ENCODE measurements around the gene PRDM5.
A peak's percentile ranks its signal among the peaks of the same experiment; 100 is the strongest.
"Not testable (repeated sequence)": the region's sequence is repeated elsewhere in the genome, so short reads cannot be mapped to it uniquely, and the experiment has no call there.

The PRDM5 gene

GRCh38 chr4:120753854-120754253, 168.7 kb downstream of the PRDM5 start:
- DNase-seq (ENCODE audit: low read depth), result no peak

GRCh38 chr4:120750152-120750525, 172.4 kb downstream of the PRDM5 start:
- DNase-seq (ENCODE audit: low read depth), result no peak

- DNase-seq (ENCODE audit: low read depth), result no peak
These were observed 172.9 kb downstream of the PRDM5 start for GRCh38 chr4:120749445-120750151.

DNA sequence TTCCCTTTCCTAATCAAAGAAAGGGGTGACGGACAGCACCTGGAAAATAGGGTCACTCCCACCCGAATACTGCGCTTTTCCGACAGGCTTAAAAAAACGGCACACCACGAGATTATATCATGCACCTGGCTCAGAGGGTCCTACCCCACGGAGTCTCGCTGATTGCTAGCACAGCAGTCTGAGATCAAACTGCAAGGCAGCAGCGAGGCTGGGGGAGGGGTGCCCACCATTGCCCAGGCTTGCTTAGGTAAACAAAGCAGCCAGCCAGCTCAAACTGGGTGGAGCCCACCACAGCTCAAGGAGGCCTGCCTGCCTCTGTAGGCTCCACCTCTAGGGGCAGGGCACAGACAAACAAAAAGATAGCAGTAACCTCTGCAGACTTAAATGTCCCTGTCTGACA, 180.9 kb downstream of the PRDM5 start:
- DNase-seq (ENCODE audit: low read depth), result not testable (repeated sequence)

GRCh38 chr4:120736312-120736711, 186.2 kb downstream of the PRDM5 start:
- no peak for DNase-seq (ENCODE audit: low read depth)

DNA sequence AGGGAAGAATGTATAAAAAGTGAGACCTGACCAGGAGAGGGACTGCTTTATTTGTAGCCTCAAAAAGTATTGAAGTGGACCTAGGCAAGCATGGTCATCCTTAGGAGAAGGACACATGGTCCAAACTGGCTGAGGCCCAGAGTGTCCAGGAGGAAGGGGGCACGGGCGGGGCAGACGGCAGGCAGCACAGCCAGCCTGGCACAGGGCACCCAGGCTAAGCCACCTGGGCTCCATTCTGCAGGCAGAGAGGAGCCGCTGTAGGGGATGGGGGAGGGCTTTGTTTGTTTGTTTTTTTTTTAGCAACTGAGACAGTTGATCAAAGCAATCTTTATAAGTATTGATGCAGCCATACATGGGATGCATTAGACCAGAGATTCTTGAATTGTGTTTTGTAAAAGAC, 188.6 kb downstream of the PRDM5 start:
- DNase-seq (ENCODE audit: low read depth), result no peak

DNA sequence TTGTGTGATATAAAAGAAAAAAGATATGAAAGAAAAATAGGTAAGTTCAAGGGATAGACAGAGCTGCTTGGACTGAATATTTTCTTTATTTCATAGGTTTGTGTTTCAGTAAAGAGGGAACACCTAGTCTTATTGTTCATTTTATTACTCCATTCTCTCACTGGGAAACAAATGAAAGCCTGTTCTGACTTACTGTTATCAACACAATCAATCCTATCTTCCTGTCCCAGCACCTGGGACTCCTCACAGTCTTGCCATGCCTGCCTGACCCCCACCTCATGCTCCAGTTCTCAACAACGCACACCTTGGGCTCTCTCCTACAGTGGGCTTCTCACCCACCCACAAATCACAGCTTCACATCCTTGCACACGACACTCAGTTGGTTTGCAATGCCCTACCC, 189.5 kb downstream of the PRDM5 start:
- DNase-seq (ENCODE audit: low read depth), result no peak

GRCh38 chr4:120731561-120731960, 191.0 kb downstream of the PRDM5 start:
- DNase-seq (ENCODE audit: low read depth), result peak; percentile 34

DNA sequence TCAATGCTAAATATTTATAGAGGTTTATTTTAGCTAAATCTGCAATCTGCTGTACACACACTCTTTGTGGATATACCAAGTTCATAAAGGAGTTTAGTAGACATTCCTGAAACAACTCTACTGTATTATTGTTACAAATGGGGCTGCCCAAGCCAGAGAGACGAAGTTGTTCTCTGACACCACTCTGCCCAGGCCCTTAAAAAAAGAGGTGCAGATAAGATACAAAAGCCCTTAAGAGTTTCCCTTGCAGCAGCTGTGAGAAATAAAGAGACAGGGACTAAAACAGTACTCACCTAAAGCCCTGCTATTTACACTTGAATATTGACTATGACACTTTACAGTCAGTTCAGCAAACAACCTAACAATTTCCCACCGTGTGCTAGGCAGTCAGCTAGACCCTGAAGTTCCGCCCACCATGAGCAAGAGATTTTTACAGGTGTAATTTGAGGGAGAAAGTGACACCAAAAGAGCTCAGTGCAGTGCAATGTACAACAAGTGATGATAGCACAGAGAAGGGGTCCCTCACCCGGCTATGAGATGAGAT, 191.7 kb downstream of the PRDM5 start:
- DNase-seq (ENCODE audit: low read depth), result no peak

DNA sequence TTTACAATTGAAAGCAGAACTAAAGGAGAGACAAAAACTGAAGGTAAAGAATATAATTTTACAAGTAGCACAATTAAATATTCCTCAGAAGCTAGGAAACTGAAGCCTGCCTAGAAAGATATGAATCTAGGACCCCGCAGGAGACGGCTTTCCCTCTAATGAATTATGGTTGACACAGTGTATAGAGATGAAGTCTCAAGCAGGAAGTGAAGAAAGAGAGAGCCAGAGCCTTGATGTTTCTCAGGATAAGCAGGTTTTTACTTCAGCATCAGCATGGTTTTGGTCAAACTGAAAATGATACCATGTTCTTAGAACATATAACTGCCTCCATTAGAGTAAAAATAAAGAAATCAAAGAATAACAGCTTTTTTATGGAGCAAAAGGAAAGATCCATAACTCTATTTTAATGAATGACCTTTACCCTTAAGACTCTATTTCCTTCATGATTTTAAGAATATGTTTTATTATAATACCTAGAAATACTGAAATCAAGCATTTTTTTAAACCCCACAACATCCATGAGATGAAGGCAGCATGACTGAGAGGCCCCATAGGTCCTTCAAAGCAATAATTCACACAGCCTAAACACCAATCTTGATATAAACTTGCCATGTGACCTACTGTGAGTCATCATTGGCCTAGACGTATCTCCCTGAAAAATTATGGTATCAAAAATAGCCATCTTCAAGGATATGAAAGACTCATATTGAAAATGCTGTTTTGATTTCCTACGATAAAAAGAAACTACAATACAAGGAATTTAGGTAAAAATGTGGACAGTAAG, 193.4 kb downstream of the PRDM5 start:
- no peak for DNase-seq (ENCODE audit: low read depth)

DNA sequence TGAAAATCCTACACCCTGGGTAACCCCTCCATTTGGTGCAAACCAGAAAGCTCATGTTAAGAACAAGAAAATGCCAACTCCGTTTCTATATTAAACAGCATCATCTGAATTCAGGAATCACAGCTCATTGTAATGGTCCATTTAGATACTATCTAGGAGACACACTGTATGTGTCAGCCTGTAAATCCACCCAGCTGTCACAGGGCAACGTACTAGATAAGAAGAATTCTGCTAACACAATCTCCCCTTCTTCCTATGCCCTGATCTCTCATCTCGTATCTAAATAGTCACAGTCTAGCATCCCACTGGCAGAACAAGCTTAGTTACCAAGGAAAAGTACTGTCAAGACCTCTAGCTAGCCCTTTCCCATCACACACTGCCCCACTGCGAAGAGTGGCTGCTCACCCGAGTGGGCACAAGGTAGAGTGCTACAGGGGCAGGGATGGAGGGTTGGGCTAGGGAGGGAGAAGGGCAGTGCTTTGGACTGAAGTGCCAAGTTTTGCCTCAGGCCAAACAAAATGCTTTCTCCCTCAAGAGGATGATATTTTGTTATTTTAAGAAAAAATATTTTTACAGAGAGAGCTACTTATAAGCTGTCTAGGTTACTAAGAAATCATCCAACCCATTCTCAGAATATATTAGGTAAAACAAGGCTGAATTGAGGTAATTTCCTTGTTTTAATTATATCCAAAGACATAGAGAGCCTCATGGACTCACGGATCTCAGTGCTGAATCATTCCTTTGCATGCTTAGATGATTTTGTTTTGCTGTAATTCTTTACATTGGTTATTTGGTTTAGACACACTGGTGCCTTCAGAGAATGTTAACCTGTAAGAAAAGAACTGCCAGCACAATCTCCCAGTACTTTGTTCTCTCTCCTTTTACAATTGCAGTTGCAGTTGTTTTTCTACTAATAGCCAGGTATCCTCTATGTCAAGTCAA, 196.6 kb downstream of the PRDM5 start:
- DNase-seq (ENCODE audit: low read depth), result no peak

GRCh38 chr4:120724656-120725055, 197.9 kb downstream of the PRDM5 start:
- DNase-seq (ENCODE audit: low read depth), result no peak

GRCh38 chr4:120723986-120724385, 198.5 kb downstream of the PRDM5 start:
- no peak for DNase-seq (ENCODE audit: low read depth)

GRCh38 chr4:120723105-120723504, 199.4 kb downstream of the PRDM5 start:
- DNase-seq (ENCODE audit: low read depth), result no peak

DNA sequence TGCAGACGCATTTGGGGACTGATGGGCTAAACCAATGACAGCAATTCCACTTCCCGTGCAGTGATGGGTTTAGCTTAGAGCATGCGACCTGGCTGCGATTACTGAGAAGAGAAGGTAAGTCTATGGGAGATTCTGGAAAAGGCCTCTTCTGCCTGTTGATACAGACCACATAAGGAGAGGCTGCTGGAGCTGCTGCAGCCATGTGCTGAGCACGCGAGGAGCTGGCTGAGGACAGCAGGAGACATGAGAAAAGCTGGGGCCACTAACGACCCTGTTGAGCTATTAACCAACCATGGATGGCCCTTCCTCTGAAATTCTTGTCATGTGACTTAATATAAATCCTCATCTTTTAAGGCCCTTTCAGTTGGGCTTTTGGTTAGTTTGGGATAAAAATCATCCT, 199.9 kb downstream of the PRDM5 start:
- DNase-seq (ENCODE audit: low read depth), result no peak

DNA sequence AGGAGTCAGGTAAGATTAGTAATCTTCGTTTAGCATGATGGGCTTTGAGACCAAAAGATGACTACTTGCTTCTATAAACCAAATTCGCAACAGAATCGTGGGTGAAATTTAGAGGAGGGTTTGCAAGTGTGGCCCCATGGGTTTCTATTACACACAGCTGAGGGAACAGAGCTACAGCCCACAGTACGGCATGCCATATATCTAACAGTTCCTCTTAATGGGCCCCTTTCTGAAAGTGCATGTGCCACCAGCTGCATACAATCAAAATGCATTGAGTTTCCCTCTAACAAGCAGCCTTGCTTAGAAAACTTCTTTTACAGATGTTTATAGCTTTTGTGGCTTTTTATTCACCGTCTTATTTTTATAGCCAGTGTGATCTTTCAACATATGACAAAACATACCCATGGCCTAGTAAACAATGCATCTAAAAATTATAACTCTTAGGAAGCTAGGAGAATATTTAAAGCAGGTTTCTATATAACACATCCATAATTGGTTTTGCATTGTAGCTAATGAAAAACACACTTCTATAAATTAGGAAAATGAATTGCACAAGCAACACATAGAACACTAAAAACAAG, 202.1 kb downstream of the PRDM5 start:
- DNase-seq (ENCODE audit: low read depth), result no peak

DNA sequence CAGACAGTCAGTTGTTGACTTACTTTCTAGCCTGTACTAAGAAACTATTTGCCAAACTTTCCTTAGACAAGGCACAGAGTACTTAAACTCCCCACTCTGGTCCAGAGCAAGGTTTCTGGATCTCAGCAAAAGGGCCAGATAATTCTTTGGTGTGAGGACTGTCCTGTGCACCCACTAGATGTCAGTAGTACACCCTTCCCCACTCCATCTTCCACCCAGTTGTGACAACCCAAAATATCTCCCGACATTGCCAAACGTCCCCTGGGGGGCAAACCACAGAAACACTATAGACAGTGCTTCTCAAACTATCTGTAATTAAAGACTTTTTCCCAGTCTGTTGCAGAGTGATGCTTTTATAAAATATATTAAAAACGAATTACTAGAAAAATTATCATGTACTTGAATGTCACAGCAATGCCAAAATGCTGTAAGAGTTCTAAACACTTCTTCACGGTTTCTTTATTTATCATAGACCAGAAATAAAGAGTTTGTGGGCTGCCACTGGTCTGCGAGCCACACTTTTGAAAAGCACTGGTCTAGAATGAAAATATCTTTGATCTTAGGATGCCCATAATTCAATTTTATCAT, 203.5 kb downstream of the PRDM5 start:
- DNase-seq (ENCODE audit: low read depth), result peak; percentile 8

DNA sequence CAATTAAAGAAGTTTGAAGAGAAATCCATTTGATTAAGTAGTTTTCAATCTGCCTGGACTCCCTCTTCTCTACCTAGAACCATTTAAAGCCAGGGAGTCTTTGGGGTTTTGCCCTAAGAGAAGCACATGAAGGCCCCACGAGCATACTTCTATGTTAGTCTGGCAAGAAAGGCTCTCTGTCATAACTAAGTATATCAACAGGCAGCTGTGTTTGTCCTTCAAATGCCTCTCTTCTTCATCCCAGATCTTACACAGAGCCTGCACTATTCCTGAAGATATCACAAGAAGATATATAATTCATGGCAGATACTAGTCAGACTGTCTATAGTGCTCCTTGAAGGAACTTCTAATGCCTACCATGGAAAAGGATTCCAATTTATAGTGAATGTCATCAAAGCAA, 206.2 kb downstream of the PRDM5 start:
- no peak for DNase-seq (ENCODE audit: low read depth)

DNA sequence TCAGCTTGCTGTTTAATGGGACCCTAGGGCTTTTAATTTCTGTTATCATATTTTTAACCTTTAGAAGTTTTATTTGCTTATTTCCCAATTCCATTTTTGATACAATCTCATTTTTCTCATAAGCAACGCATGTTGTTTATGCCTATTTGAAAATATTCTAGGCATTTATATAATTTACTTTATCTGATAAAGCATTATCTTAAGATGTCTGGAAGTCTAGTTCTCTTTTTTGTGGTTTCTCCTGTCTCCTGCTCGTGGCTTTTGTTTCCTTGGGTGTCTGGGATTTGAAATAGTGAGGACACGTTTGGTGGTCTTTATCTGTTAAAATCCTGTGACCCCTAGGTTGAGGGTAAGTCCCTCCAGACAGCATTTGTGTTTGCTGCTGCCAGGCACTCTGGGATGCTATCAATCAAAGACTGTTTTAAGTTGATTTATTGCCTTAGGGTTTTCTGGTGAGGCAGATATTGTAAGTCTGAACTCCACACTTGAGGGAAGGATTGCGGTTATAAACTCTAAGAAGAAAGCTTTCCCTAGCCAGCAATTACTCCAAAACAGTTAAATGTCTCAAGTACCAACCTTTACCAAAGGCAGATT, 208.0 kb downstream of the PRDM5 start:
- no peak for DNase-seq (ENCODE audit: low read depth)

GRCh38 chr4:120709991-120710390, 212.5 kb downstream of the PRDM5 start:
- no peak for DNase-seq (ENCODE audit: low read depth)

- DNase-seq (ENCODE audit: low read depth), result no peak
These were observed 218.0 kb downstream of the PRDM5 start for GRCh38 chr4:120704538-120704937.

All from HS-5 (cell line).